IMR-90 (cell line): ENCODE results near the gene HELZ. TPM values are rescaled to one million over a fixed set of nuclear protein-coding genes. Genes with fewer than 3 reads are reported as not detected.
A peak's percentile ranks its signal among the peaks of the same experiment; 100 is the strongest.
"Not testable (repeated sequence)": the region's sequence is repeated elsewhere in the genome, so short reads cannot be mapped to it uniquely, and the experiment has no call there.

Source experiments
- ATAC-seq: fragments of 200-7000 bp; cut with Tn5 transposase; 2 replicates; pipeline ENCODE4 v1.9.1; 2020; ENCODE audit warnings: low read depth, mild to moderate bottlenecking, moderate library complexity
- BruUV-seq: library from RNA; stranded (reverse); fragments of 400-500 nt; replicated peaks from 2 replicates; lab custom pipeline; 2021; lab: Mats Ljungman, UMichigan
- CTCF ChIA-PET: fragments of 300-600 bp; formaldehyde crosslinking; extraction: SDS; loops from one replicate; lab custom pipeline; 2021; ENCODE audit warnings: antibody characterized with exemption; lab: Yijun Ruan, JAX
- POLR2A ChIA-PET: fragments of 300-600 bp; sonication (Branson Sonifier 250); formaldehyde crosslinking; loops from one replicate; lab custom pipeline; 2022; ENCODE audit warnings: antibody characterized with exemption; ENCODE audit not compliant: unreplicated experiment; lab: Charles Lee
- DNase-seq: peaks from one replicate; pipeline ENCODE4 v3.0.0; 2013
- H2AFZ ChIP-seq: replicated peaks from 2 replicates; pipeline ENCODE3; 2013; ENCODE audit warnings: low read length, mild to moderate bottlenecking; ENCODE audit not compliant: poor library complexity
- H2AK5ac ChIP-seq: 2 replicates; pipeline ENCODE4 v1.6.1; 2013; ENCODE audit warnings: low read depth, low read length, inconsistent platforms
- H2AK9ac ChIP-seq: replicated peaks from 2 replicates; pipeline ENCODE3; 2013; ENCODE audit warnings: mild to moderate bottlenecking, low read depth, low read length, moderate library complexity; ENCODE audit not compliant: poor library complexity
- H2BK120ac ChIP-seq: 2 replicates; pipeline ENCODE4 v1.6.1; 2013; ENCODE audit warnings: low read depth, low read length, inconsistent platforms
- H2BK15ac ChIP-seq: 3 replicates; pipeline ENCODE4 v1.6.1; 2013; ENCODE audit warnings: low read depth, low read length, inconsistent platforms
- H2BK20ac ChIP-seq: 2 replicates; pipeline ENCODE4 v1.6.1; 2013; ENCODE audit warnings: low read depth, mild to moderate bottlenecking, inconsistent platforms, low read length, moderate library complexity
- H2BK5ac ChIP-seq: 2 replicates; pipeline ENCODE4 v1.6.1; 2013; ENCODE audit warnings: mild to moderate bottlenecking, low read depth, low read length, inconsistent platforms; ENCODE audit not compliant: poor library complexity, severe bottlenecking
- H3K14ac ChIP-seq: replicated peaks from 2 replicates; pipeline ENCODE4 v1.6.1; 2013; ENCODE audit warnings: low read depth, low read length, inconsistent platforms
- H3K18ac ChIP-seq: 2 replicates; pipeline ENCODE4 v1.6.1; 2013; ENCODE audit warnings: low read depth, low read length, control low read depth
- H3K23ac ChIP-seq: 2 replicates; pipeline ENCODE4 v1.6.1; 2013; ENCODE audit warnings: low read depth, low read length, inconsistent platforms
- H3K27ac ChIP-seq: 2 replicates; pipeline ENCODE4 v1.5.1; 2013; ENCODE audit warnings: mild to moderate bottlenecking, control low read depth, low read length; ENCODE audit not compliant: insufficient read depth
- H3K27me3 ChIP-seq: 2 replicates; pipeline ENCODE4 v1.6.1; 2013; ENCODE audit warnings: low read length; ENCODE audit not compliant: control insufficient read depth, insufficient read depth
- H3K36me3 ChIP-seq: 2 replicates; pipeline ENCODE4 v1.6.1; 2013; ENCODE audit warnings: low read length, mixed read lengths; ENCODE audit not compliant: control insufficient read depth, insufficient read depth
- H3K4ac ChIP-seq: 2 replicates; pipeline ENCODE4 v1.6.1; 2013; ENCODE audit warnings: low read depth, low read length, inconsistent platforms
- H3K4me1 ChIP-seq: 2 replicates; pipeline ENCODE4 v1.6.1; 2013; ENCODE audit warnings: low read length, mixed read lengths; ENCODE audit not compliant: control insufficient read depth, insufficient read depth
- H3K4me2 ChIP-seq: 2 replicates; pipeline ENCODE4 v1.6.1; 2013; ENCODE audit warnings: low read depth, mild to moderate bottlenecking, control low read depth, low read length, moderate library complexity
- H3K4me3 ChIP-seq: 2 replicates; pipeline ENCODE4 v1.5.1; 2013; ENCODE audit warnings: low read depth, mild to moderate bottlenecking, control low read depth, low read length, moderate library complexity; ENCODE audit not compliant: insufficient read depth
- H3K56ac ChIP-seq: 2 replicates; pipeline ENCODE4 v1.6.1; 2013; ENCODE audit warnings: low read length, inconsistent platforms; ENCODE audit not compliant: insufficient read depth; ENCODE audit errors: extremely low read depth
- H3K79me1 ChIP-seq, 2 experiments: 2 replicates each; pipeline ENCODE4 v1.6.1; 2013; ENCODE audit warnings: low read length in 2 of 2, inconsistent platforms in 1 of 2, low read depth in 1 of 2
- H3K9ac ChIP-seq: 2 replicates; pipeline ENCODE4 v1.6.1; 2013; ENCODE audit warnings: low read depth, low read length, control low read depth
- H3K9me1 ChIP-seq: 2 replicates; pipeline ENCODE4 v1.6.1; 2013; ENCODE audit warnings: low read length, inconsistent platforms; ENCODE audit not compliant: insufficient read depth
- H3K9me3 ChIP-seq: 2 replicates; pipeline ENCODE4 v1.6.1; 2013; ENCODE audit warnings: low read length; ENCODE audit not compliant: control insufficient read depth, insufficient read depth
- H4K20me1 ChIP-seq: 2 replicates; pipeline ENCODE4 v1.6.1; 2013; ENCODE audit warnings: low read length, inconsistent platforms; ENCODE audit not compliant: insufficient read depth
- H4K5ac ChIP-seq: 2 replicates; pipeline ENCODE4 v1.6.1; 2013; ENCODE audit warnings: mild to moderate bottlenecking, low read depth, low read length, control low read depth
- H4K8ac ChIP-seq, 2 experiments: 2 replicates each; pipeline ENCODE4 v1.6.1; 2013; ENCODE audit warnings: low read depth in 2 of 2, low read length in 2 of 2, control low read depth in 1 of 2, inconsistent platforms in 1 of 2
- H4K91ac ChIP-seq: 2 replicates; pipeline ENCODE4 v1.6.1; 2013; ENCODE audit warnings: low read depth, low read length, inconsistent platforms; ENCODE audit not compliant: insufficient read depth
- CEBPB ChIP-seq: IDR thresholded peaks from 2 replicates; pipeline ENCODE4 v1.6.1; 2012; ENCODE audit warnings: low read depth, low read length, improper control_type of control experiment
- WGBS, 2 experiments: methylation state at CpG; one replicate each; pipeline versions ENCODE4 v1.1.5 to v1.1.7; 2013; ENCODE audit warnings: missing lambda C conversion rate in 2 of 2; ENCODE audit not compliant: insufficient read length in 1 of 2; ENCODE audit errors: extremely low coverage in 2 of 2; 5-methylcytosine and 5-hydroxymethylcytosine counted together
- dilution Hi-C: fragments of 300-500 bp; cut with HindIII; formaldehyde crosslinking; loops from one replicate; pipeline ENCODE4 v1.14.3; 2018; ENCODE audit warnings: low sequenced_read_pairs; ENCODE audit not compliant: unreplicated experiment
- in situ Hi-C: fragments of 300-500 bp; cut with MboI; formaldehyde crosslinking; loops from 3 replicates; pipeline ENCODE4 v1.14.3; 2019; ENCODE audit warnings: low sequenced_read_pairs, inconsistent platforms, mixed read lengths
- intact Hi-C: fragments of 100-400 bp; cut with micrococcal nuclease; formaldehyde crosslinking; loops from 2 replicates; pipeline ENCODE4 v1.10.0; 2022
- polyA plus RNA-seq, 3 experiments: library from polyadenylated mRNA; depleted of rRNA; stranded (reverse); fragments of >200 nt; gene quantifications; 2 replicates each; pipeline ENCODE4 v1.2.3, GENCODE V29; 2012; ENCODE audit warnings: low replicate concordance in 1 of 3
- total RNA-seq: library from RNA; depleted of rRNA; stranded (reverse); fragments of >200 nt; gene quantifications from 2 replicates; pipeline ENCODE4 v1.2.3, GENCODE V29; 2012

The HELZ gene
- total and polyA plus RNA-seq, 2 of the 4 experiments (the other 2 are of a cell fraction) = 8.0 to 60.6 TPM

DNA sequence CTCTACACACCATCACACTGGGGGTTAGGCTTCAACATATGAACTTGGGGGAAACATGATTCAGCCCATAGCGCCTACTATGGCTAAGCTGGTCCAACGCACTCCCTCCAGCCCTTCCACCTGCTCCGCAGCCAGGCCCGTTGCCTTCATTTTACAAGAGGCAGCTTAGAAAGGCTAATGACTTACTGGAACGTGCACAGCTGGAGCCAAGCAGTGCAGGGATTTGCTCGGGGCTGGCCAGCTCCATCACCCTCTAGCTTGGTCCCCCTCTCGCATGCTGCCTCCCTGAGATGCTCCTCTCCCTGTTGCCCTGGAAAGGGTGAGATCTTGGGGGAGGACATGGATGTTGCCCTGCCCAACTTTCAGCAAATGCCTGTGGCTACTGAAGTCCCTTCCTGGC is 203.5 kb downstream of the HELZ start:
- no peak overlapping the region for H3K56ac ChIP-seq
- no TSS peak for BruUV-seq
- H3K4ac ChIP-seq = no peak overlapping the region
- no peak overlapping the region for H3K27ac ChIP-seq
- H3K4me1 ChIP-seq = no peaks in the 10 kb centered on the region
- H4K91ac ChIP-seq = no peak overlapping the region
- H2BK15ac ChIP-seq = no peak overlapping the region
- ChIA-PET CTCF (no interaction called here), POLR2A (no interaction called here)
- H3K23ac ChIP-seq = no peak overlapping the region
- H2AFZ ChIP-seq = peak overlapping the region; percentile 7
- no peaks in the 10 kb centered on the region for H3K79me1 ChIP-seq
- TF ChIP-seq CEBPB = no peak
- no peak overlapping the region for H3K9ac ChIP-seq
- no peak overlapping the region for H3K18ac ChIP-seq
- intact Hi-C loops = no loop called here
- no peak overlapping the region for H4K8ac ChIP-seq
- no CpG with 5 or more reads among the region's 7 CpGs for WGBS, 2 experiments
- no peak for ATAC-seq
- no peaks in the 10 kb centered on the region for H3K9me1 ChIP-seq
- no peak overlapping the region for H2BK120ac ChIP-seq
- H3K27me3 ChIP-seq = peaks cover 61% of the 10 kb centered on the region
- H4K20me1 ChIP-seq = no peaks in the 10 kb centered on the region
- no peak overlapping the region for H2BK20ac ChIP-seq
- peak overlapping the region; percentile 37 for H2AK9ac ChIP-seq
- in situ Hi-C loops = no loop called here
- no peak overlapping the region for H3K4me3 ChIP-seq
- H3K4me2 ChIP-seq = no peak overlapping the region
- H4K5ac ChIP-seq = no peak overlapping the region
- H2BK5ac ChIP-seq = no peak overlapping the region
- no peak for DNase-seq
- dilution Hi-C loops = no loop called here
- H2AK5ac ChIP-seq = no peak overlapping the region
- H3K9me3 ChIP-seq = no peaks in the 10 kb centered on the region; the same call in 1 of the 2 replicates
- H3K14ac ChIP-seq = no peak overlapping the region
- no peaks in the 10 kb centered on the region for H3K36me3 ChIP-seq

DNA sequence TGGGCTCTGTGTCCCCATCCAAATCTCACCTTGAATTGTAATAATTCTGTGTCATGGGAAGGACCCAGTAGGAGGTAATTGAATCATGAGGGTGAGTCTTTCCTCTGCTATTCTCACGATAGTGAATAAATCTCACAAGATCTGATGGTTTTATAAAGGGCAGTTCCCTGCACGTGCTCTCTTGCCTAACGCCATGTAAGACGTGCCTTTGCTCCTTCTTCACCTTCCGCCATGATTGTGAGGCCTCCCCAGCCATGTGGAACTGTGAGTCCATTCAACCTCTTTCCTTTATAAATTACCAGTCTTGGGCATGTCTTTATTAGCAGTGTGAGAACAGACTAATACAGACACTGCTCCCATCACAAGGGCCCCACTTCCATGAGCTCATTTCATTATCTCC is 203.9 kb downstream of the HELZ start:
- dilution Hi-C loops, BruUV-seq, H3K18ac ChIP-seq, H2AFZ ChIP-seq, H3K4me2 ChIP-seq, H3K4me3 ChIP-seq, in situ Hi-C loops, H3K56ac ChIP-seq, H3K14ac ChIP-seq, H4K8ac ChIP-seq, H3K23ac ChIP-seq, H3K4ac ChIP-seq, H2AK5ac ChIP-seq, H3K79me1 ChIP-seq, H2AK9ac ChIP-seq, H2BK20ac ChIP-seq, H4K91ac ChIP-seq, H4K20me1 ChIP-seq, H4K5ac ChIP-seq, H3K9me1 ChIP-seq, CTCF ChIA-PET, H3K27ac ChIP-seq, DNase-seq, ATAC-seq, H3K36me3 ChIP-seq, H2BK5ac ChIP-seq, intact Hi-C loops, H3K9me3 ChIP-seq, H3K4me1 ChIP-seq, POLR2A ChIA-PET, H3K9ac ChIP-seq, H2BK120ac ChIP-seq, H2BK15ac ChIP-seq: not testable (repeated sequence)
- no CpG with 5 or more reads among the region's 5 CpGs for WGBS, 2 experiments
- H3K27me3 ChIP-seq = peaks cover 62% of the 10 kb centered on the region
